ENCODE results near the gene C12orf75.
A peak's percentile ranks its signal among the peaks of the same experiment; 100 is the strongest.
"Not testable (repeated sequence)": the region's sequence is repeated elsewhere in the genome, so short reads cannot be mapped to it uniquely, and the experiment has no call there.

C12orf75 gene

GRCh38 chr12:105310476-105311085 is 19.9 kb upstream of the C12orf75 start:
- not testable (repeated sequence) for DNase-seq (ENCODE audit: low read depth in 2 of 2)

- DNase-seq (ENCODE audit: low read depth in 2 of 2): not testable (repeated sequence)
Observed at GRCh38 chr12:105311936-105312335, 18.6 kb upstream of the C12orf75 start.

- not testable (repeated sequence) for DNase-seq (ENCODE audit: low read depth in 2 of 2)
Observed at GRCh38 chr12:105313755-105314154, 16.7 kb upstream of the C12orf75 start.

GRCh38 chr12:105315130-105315529 is 15.4 kb upstream of the C12orf75 start:
- no peak for DNase-seq (ENCODE audit: low read depth in 2 of 2)

GRCh38 chr12:105315726-105316125 is 14.8 kb upstream of the C12orf75 start:
- no peak for DNase-seq (ENCODE audit: low read depth in 2 of 2)

- no peak for DNase-seq (ENCODE audit: low read depth in 2 of 2)
Observed at GRCh38 chr12:105316931-105317852, 13.3 kb upstream of the C12orf75 start.

GRCh38 chr12:105317942-105318621 is 12.4 kb upstream of the C12orf75 start:
- DNase-seq (ENCODE audit: low read depth in 2 of 2): no peak

- no peak for DNase-seq (ENCODE audit: low read depth in 2 of 2)
Observed at GRCh38 chr12:105318651-105319483, 11.6 kb upstream of the C12orf75 start.

- no peak for DNase-seq (ENCODE audit: low read depth in 2 of 2)
Observed at GRCh38 chr12:105319691-105320209, 10.7 kb upstream of the C12orf75 start.

GRCh38 chr12:105321125-105321524 is 9.4 kb upstream of the C12orf75 start:
- DNase-seq (ENCODE audit: low read depth in 2 of 2): no peak

- DNase-seq (ENCODE audit: low read depth in 2 of 2): no peak
Observed at GRCh38 chr12:105322070-105322469, 8.4 kb upstream of the C12orf75 start.

- no peak for DNase-seq (ENCODE audit: low read depth in 2 of 2)
Observed at GRCh38 chr12:105324704-105325103, 5.8 kb upstream of the C12orf75 start.

GRCh38 chr12:105325117-105325516 is 5.4 kb upstream of the C12orf75 start:
- no peak for DNase-seq (ENCODE audit: low read depth in 2 of 2)

- DNase-seq (ENCODE audit: low read depth in 2 of 2): no peak
Observed at GRCh38 chr12:105329926-105330282, 587 bp upstream of the C12orf75 start.

GRCh38 chr12:105330931-105331804 is 677 bp downstream of the C12orf75 start:
- peak in 1 of 2 donors; percentile 20 for DNase-seq (ENCODE audit: low read depth in 2 of 2)

GRCh38 chr12:105331805-105332251 is 1.3 kb downstream of the C12orf75 start:
- no peak for DNase-seq (ENCODE audit: low read depth in 2 of 2)

- not testable (repeated sequence) for DNase-seq (ENCODE audit: low read depth in 2 of 2)
Observed at GRCh38 chr12:105332286-105332685, 1.8 kb downstream of the C12orf75 start.

- no peak for DNase-seq (ENCODE audit: low read depth in 2 of 2)
Observed at GRCh38 chr12:105332925-105333324, 2.4 kb downstream of the C12orf75 start.

- no peak for DNase-seq (ENCODE audit: low read depth in 2 of 2)
Observed at GRCh38 chr12:105334001-105334400, 3.5 kb downstream of the C12orf75 start.

GRCh38 chr12:105334582-105334981 is 4.1 kb downstream of the C12orf75 start:
- no peak for DNase-seq (ENCODE audit: low read depth in 2 of 2)

All from stimulated activated CD4-positive, alpha-beta T cell treated with anti-CD3 and anti-CD28 coated beads, Interleukin-15, amount 100 ng/mL, for 48 hours (primary cell).